ENCODE measurements around the gene KBTBD4. TPM values are rescaled to one million over a fixed set of nuclear protein-coding genes. Genes with fewer than 3 reads are reported as not detected.

Gene KBTBD4
- total and polyA plus RNA-seq, 2 donors = 15.4 to 24.1 TPM

Small RNA genes lying within 50 kb of the gene (small RNA-seq; reads per million reads assigned to genes)
- not detected for gene RN7SL652P
- not detected for gene RNU5E-10P

Other genes starting within 250 kb of the KBTBD4 start
- gene MYBPC3, start 226.3 kb downstream of the KBTBD4 start, total RNA-seq = not detected
- 0.03 TPM for gene MYBPC3, start 226.3 kb downstream of the KBTBD4 start, polyA plus RNA-seq
- gene SPI1, start 200.4 kb downstream of the KBTBD4 start, total RNA-seq = 5.2 TPM
- 21.0 TPM for gene SPI1, start 200.4 kb downstream of the KBTBD4 start, polyA plus RNA-seq
- gene SLC39A13, start 170.4 kb downstream of the KBTBD4 start, total RNA-seq = 30.3 TPM
- 73.9 TPM for gene SLC39A13, start 170.4 kb downstream of the KBTBD4 start, polyA plus RNA-seq
- gene PSMC3, start 152.5 kb downstream of the KBTBD4 start, total RNA-seq = 60.1 TPM
- 177 TPM for gene PSMC3, start 152.5 kb downstream of the KBTBD4 start, polyA plus RNA-seq
- gene RAPSN, start 129.8 kb downstream of the KBTBD4 start, total RNA-seq = 3.0 TPM
- 0.05 TPM for gene RAPSN, start 129.8 kb downstream of the KBTBD4 start, polyA plus RNA-seq
- 125 TPM for gene CELF1, start 25.8 kb downstream of the KBTBD4 start, total RNA-seq
- 35.2 TPM for gene CELF1, start 25.8 kb downstream of the KBTBD4 start, polyA plus RNA-seq
- gene PTPMT1, start 13.4 kb downstream of the KBTBD4 start, total RNA-seq = 25.1 TPM
- 58.8 TPM for gene PTPMT1, start 13.4 kb downstream of the KBTBD4 start, polyA plus RNA-seq
- gene NDUFS3, start 104 bp upstream of the KBTBD4 start, total RNA-seq = 40.0 TPM
- 107 TPM for gene NDUFS3, start 104 bp upstream of the KBTBD4 start, polyA plus RNA-seq
- 0.32 TPM for gene FAM180B, start 7.7 kb upstream of the KBTBD4 start, total RNA-seq
- gene FAM180B, start 7.7 kb upstream of the KBTBD4 start, polyA plus RNA-seq = 0.10 TPM
- 3.5 TPM for gene C1QTNF4, start 15.4 kb upstream of the KBTBD4 start, total RNA-seq
- gene C1QTNF4, start 15.4 kb upstream of the KBTBD4 start, polyA plus RNA-seq = 7.1 TPM
- 47.6 TPM for gene MTCH2, start 63.6 kb upstream of the KBTBD4 start, total RNA-seq
- gene MTCH2, start 63.6 kb upstream of the KBTBD4 start, polyA plus RNA-seq = 49.5 TPM
- gene AGBL2, start 136.4 kb upstream of the KBTBD4 start, total RNA-seq = 3.5 TPM
- gene AGBL2, start 136.4 kb upstream of the KBTBD4 start, polyA plus RNA-seq = 1.6 TPM
- gene FNBP4, start 188.4 kb upstream of the KBTBD4 start, total RNA-seq = 218 TPM
- 56.6 TPM for gene FNBP4, start 188.4 kb upstream of the KBTBD4 start, polyA plus RNA-seq

All from urinary bladder (tissue), 2 donors.